ENCODE measurements around the gene HMX1.

The HMX1 gene

DNA sequence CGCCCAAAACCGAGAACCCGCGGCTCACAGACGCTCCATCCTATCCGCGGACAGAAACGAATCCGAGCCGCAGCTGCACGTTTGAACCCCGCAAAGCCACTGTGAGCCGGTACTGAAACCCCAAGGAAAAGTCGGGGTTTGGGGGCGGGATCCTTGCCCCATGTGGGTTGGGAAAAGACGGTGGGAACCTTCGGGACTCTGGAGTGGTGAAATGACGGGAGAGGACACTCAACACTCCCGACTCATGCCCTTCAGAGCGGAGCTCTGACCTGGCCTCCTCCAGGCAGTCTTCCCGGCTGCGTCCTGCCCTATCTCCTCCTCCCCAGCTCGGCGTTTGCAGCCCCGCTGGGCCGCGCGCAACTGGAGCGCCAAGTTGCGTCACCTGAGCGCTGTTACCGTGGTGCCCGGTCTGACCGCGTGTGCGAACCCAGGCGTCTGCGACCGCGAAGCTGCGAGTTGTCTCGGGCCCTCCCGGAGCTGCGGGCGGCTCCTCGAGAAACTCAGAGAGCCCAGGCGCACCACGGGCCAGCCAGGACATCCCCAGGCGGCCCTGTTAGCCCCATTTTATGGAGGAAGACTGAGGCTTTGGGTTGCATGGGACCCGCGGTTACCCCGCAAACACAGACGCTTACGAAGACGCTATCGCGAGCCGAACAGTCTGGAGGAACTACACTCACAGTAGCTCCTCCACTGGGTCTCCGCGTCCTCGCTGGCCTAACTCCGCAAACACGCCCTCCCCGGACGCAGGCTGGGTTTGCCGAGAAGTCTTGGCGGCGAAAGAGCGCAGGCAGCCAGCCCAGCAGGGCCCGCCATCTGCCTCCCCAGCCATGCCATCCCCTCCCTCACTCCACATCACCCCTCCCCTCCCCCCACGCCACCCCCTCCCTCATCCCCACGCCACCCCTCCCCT, 20.3 kb upstream of the HMX1 start:
- DNase-seq: no peak

DNA sequence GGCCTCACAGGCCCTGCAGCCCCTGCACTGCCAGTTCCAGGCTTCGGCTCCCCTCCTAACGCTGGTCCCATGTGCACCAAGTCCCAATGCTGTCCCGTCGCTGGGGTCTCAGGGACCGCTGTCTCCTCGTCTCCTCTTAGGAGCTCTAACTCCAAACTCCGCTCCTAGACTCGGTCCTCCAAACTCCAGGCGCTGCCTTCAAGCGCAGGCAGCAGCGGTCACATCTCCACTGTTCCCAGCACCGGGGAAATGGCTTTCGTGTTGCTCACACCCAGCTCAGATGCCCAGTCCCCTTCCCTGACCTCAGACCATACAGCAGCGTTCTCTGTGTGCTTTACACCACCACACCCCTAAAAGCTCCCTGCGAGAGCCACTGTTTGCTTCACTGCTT, 19.6 kb upstream of the HMX1 start:
- no peak for DNase-seq

DNA sequence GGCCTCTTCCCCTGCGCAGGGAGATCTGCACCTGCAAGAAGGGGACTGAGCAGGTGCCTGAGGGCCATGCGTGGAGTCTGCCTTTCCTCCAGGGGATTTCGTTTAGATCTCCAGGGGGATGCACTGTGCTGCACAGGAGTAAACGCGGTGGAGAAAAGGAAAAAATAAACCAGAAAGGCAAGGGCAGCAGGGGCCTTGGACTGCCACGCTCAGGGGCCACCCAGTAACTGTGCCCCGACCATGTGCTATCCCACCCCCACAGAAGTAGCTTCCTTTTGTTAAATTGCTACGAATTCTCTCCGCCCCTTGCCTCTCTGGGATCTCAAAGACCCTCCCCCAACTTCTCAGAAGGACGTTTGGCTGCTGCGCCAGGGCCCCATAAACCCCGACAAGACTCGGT, 17.2 kb upstream of the HMX1 start:
- DNase-seq: no peak

- DNase-seq: peak in 1 of 2 donors; percentile 3
Observed at GRCh38 chr4:8886612-8887406, 15.2 kb upstream of the HMX1 start.

GRCh38 chr4:8882239-8882638, 10.6 kb upstream of the HMX1 start:
- no peak for DNase-seq

GRCh38 chr4:8880851-8881250, 9.2 kb upstream of the HMX1 start:
- no peak for DNase-seq

- no peak for DNase-seq
Observed at GRCh38 chr4:8879574-8879973, 7.9 kb upstream of the HMX1 start.

- DNase-seq: no peak
Observed at GRCh38 chr4:8878421-8878820, 6.8 kb upstream of the HMX1 start.

- no peak for DNase-seq
Observed at GRCh38 chr4:8877780-8878040, 6.1 kb upstream of the HMX1 start.

DNA sequence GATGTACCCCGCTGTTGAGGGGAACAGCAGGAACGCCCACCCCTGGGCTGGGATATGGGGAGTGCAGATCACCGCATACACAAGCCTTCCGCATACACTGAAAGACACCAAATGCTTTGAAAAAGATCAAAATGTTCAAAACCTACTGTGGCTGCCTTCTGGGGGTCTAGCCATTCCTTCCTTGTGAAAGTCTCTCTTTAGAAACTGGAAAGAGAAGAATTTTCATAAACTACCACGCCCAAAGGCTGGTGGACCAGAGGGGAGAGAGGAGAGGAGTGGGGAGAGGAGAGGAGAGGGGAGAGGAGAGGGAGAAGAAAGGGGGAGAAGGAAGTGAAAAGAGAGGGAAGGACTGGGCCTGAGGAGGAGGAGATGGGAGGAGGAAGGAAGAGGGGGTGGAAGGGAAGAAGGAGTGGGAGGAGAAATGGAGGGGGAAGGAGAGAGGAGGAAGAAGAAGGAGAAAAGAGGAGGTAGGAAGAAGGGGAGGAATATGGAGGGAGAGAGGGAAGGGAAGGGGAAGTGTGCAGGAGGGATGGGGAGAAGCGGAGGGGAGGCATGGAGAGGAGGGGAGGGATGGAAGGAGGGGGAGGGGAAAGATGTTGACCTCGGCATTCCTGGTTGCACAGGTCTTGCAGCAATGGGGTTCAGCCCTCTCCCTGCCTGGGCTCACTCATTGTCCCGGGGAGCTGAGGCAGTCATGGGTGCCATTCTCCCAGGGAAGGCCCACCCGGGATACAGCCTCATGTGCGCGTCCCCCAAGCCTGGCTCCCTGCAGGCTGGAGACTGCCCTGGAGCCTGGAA, 5.5 kb upstream of the HMX1 start:
- DNase-seq: no peak

GRCh38 chr4:8874896-8875680, 3.4 kb upstream of the HMX1 start:
- DNase-seq: no peak

GRCh38 chr4:8874003-8874895, 2.6 kb upstream of the HMX1 start:
- DNase-seq: no peak

GRCh38 chr4:8872402-8873291, 1.0 kb upstream of the HMX1 start:
- DNase-seq: no peak

DNA sequence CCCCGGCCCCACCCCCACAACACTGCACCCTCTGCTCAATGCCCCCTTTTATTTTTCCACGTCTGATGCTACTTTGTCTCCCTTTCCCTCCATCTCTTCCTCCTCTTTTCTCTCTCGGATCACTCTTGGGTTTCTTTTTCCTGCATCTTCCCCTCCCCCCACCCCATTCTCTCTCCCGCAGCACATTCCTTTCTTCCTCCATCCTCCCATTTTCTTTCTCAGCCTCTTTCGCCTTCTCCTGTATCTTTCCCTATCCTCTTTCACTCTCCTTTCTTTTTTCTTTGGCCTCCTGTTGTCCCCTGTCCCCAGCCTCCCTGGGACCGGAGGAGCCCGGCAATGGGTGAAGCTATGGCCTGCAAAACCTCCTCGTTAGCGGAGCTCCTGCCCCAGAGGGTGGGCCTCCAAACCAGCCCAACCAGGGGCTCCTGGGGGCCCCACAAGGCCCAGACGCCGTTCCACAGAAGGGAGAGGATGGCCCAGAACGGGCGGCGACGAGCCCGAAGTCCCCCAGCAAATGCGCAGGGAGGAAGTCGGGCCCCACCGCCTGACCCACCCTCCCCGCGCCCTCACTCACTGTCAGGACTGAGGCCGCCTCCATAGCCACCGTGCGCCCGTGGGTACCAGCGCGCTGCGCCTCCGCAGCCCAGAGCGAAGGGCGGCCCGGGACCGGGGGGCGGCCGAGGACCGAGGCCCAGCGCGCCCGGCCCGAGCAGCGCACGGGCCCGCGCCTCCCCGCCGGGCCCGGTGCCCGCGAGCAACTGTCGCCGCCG, 807 bp downstream of the HMX1 start:
- DNase-seq: no peak

GRCh38 chr4:8869898-8870646, 1.6 kb downstream of the HMX1 start:
- DNase-seq: no peak

DNA sequence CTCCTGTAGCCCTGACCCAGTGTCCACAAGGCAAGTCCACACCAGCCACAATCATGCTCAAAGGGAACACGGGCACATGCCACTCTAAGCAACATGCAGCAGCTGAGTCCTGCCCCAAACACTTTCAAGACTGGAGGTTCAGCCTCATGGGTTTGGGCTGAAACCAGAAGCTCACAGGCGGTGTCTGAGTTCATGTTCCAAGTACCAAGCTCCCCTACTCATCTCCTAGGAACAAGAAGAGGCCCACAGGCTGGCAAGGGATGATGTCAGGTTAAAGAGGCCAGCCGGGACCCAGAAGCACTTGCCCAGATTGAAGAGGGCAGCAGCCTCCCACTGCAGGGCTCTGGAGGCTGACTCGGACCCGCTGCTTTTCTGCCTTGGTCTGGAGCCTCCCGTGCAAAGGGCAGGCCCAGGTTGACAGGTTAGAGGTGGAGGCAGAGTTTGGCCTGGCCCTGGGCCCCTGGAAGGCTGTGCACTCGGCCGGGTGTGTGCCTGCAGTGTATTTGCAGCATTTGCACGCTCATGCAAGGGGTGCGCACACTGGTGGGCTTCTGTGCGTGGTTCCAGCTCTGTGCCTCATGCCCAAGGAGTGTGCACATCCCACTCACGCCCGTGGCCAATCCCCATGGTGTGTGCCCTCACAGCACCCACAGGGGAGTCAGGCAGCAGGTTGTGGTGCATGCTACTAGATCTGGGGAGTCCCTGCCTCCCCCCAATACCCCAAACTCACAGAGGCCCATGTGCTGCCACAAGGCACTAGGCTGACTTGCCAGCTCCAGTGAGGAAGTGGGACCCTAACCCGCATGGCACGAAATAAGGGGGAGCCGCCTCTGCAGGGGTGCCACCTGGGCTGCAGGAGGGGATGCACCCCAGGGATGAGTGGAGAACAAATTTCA, 2.4 kb downstream of the HMX1 start:
- DNase-seq: no peak

- DNase-seq: no peak
Observed at GRCh38 chr4:8868321-8869001, 3.2 kb downstream of the HMX1 start.

Data from inflammatory macrophage treated with lipopolysaccharide for 1 hour (primary cell).